Type B pancreatic cell (in vitro differentiated cells): ENCODE results near the gene LRR1. TPM values are rescaled to one million over a fixed set of nuclear protein-coding genes. Genes with fewer than 3 reads are reported as not detected.
A peak's percentile ranks its signal among the peaks of the same experiment; 100 is the strongest.

Experiments
- DNase-seq: peaks from one replicate; pipeline ENCODE4 v3.0.0; 2021; ENCODE audit warnings: mixed read lengths; ENCODE audit not compliant: unreplicated experiment; ENCODE audit errors: extremely low spot score
- H3K27ac Mint-ChIP-seq: 2 replicates; pipeline ENCODE4 v1.8.0; 2021; ENCODE audit warnings: mild to moderate bottlenecking, mixed read lengths
- H3K27me3 Mint-ChIP-seq: 2 replicates; pipeline ENCODE4 v1.8.0; 2021; ENCODE audit warnings: mixed read lengths
- H3K36me3 Mint-ChIP-seq: 2 replicates; pipeline ENCODE4 v1.8.0; 2021; ENCODE audit warnings: mixed read lengths
- H3K4me1 Mint-ChIP-seq: one replicate; pipeline ENCODE4 v1.8.0; 2021; ENCODE audit warnings: mixed read lengths; ENCODE audit not compliant: unreplicated experiment
- H3K4me3 Mint-ChIP-seq: 2 replicates; pipeline ENCODE4 v1.8.0; 2021; ENCODE audit warnings: mild to moderate bottlenecking, mixed read lengths
- H3K9me3 Mint-ChIP-seq: 2 replicates; pipeline ENCODE4 v1.8.0; 2021; ENCODE audit warnings: mixed read lengths
- long read RNA-seq: library from polyadenylated mRNA; unstranded; transcript quantifications from one replicate; pipeline ENCODE4 v2.0.0, GENCODE V29; 2020
- total RNA-seq: library from RNA; stranded (reverse); gene quantifications from 2 replicates; pipeline ENCODE4 v1.2.1, GENCODE V29; 2021; ENCODE audit warnings: low replicate concordance
- TF ChIP-seq, protein P1 (sequence below): fragments of 200-600 bp; sonication (generic); conservative IDR thresholded peaks from 2 replicates; pipeline ENCODE4 v1.5.0; 2021; ENCODE audit warnings: antibody characterized with exemption, mild to moderate bottlenecking

The LRR1 gene, protein sequence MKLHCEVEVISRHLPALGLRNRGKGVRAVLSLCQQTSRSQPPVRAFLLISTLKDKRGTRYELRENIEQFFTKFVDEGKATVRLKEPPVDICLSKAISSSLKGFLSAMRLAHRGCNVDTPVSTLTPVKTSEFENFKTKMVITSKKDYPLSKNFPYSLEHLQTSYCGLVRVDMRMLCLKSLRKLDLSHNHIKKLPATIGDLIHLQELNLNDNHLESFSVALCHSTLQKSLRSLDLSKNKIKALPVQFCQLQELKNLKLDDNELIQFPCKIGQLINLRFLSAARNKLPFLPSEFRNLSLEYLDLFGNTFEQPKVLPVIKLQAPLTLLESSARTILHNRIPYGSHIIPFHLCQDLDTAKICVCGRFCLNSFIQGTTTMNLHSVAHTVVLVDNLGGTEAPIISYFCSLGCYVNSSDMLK
- 12.5 and 20.1 TPM in 2 replicates for total RNA-seq
- long read RNA-seq, transcript LRR1-201 (4 exons, 1,745 nt) = major isoform, 25 of 35 reads
- long read RNA-seq, partial matches to known transcripts = 1 of 35 reads
- long read RNA-seq, other reads (novel, unspliced or antisense) = 7 of 35 reads

DNA sequence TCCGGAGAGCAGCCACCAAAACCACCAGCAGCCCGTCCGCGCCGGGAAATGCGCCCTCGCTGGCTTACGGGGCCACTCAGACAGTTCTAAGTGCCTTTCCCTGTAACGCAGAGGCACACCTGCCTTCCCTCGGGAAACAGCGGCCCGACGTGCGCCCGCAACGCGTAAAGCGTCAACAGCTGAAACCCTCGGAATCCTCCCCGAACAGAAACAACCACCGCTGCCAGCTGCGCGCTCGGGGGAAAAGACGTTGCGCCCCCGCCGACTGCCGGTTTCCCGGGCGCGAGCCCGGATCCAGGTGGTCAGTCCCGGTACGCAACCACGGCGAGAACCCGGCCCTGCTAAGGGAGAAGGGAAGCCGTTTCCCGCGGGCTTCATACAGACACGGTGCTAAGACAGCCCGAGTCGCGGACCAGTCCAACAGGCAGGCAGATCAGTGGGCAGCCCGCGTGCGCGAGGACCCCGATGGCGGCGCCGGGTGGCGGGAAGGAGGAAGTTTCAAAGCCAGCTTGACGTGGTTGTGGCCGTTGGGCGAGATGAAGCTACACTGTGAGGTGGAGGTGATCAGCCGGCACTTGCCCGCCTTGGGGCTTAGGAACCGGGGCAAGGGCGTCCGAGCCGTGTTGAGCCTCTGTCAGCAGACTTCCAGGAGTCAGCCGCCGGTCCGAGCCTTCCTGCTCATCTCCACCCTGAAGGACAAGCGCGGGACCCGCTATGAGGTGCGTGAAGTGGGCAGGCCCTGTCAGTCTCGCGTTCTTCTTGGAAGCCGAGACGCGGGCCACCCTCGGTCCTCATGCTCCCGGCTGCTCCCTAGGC, at the start of gene LRR1:
Gene LRR1 (plus strand): TSS at position 456 of the 816 bp plus-strand sequence. CDS start 81 bp downstream, at position 537.
- H3K9me3 Mint-ChIP-seq = no peaks in the 10 kb centered on the region
- DNase-seq = peak; percentile 89
- peaks cover 18% of the 10 kb centered on the region for H3K4me1 Mint-ChIP-seq
- H3K27me3 Mint-ChIP-seq = no peaks in the 10 kb centered on the region
- TF ChIP-seq, protein P1, sequence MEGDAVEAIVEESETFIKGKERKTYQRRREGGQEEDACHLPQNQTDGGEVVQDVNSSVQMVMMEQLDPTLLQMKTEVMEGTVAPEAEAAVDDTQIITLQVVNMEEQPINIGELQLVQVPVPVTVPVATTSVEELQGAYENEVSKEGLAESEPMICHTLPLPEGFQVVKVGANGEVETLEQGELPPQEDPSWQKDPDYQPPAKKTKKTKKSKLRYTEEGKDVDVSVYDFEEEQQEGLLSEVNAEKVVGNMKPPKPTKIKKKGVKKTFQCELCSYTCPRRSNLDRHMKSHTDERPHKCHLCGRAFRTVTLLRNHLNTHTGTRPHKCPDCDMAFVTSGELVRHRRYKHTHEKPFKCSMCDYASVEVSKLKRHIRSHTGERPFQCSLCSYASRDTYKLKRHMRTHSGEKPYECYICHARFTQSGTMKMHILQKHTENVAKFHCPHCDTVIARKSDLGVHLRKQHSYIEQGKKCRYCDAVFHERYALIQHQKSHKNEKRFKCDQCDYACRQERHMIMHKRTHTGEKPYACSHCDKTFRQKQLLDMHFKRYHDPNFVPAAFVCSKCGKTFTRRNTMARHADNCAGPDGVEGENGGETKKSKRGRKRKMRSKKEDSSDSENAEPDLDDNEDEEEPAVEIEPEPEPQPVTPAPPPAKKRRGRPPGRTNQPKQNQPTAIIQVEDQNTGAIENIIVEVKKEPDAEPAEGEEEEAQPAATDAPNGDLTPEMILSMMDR = peak; percentile 28
- H3K36me3 Mint-ChIP-seq = no peaks in the 10 kb centered on the region
- peak within 1 kb of the TSS; percentile 98 for H3K4me3 Mint-ChIP-seq
- H3K27ac Mint-ChIP-seq = peak within 1 kb of the TSS; percentile 99

DNA sequence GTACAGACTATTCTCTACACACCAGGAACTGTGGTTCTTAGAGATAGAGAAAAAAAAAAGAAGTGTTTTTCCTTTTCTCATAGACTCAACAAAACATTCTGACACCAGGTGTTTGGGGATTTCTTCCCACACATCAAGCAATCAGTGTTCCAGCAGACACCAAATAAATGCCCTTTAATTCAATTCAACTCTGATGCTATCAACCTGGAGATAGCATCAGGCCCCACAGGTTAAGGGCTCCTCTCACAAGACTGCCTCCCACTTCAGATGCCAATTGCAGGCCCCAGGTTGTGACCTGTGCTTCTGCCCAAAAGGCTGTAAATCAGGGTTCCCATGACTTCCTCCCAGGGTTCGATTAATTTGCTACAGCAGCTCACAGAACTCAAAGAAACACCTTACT, 49.3 kb upstream of the LRR1 start:
- no peak overlapping the region for H3K4me3 Mint-ChIP-seq
- no peaks in the 10 kb centered on the region for H3K36me3 Mint-ChIP-seq
- H3K27me3 Mint-ChIP-seq = no peaks in the 10 kb centered on the region
- no peak for DNase-seq
- TF ChIP-seq, protein P1 = no peak
- no peaks in the 10 kb centered on the region for H3K9me3 Mint-ChIP-seq
- H3K27ac Mint-ChIP-seq = no peak overlapping the region
- peaks cover 5% of the 10 kb centered on the region for H3K4me1 Mint-ChIP-seq

DNA sequence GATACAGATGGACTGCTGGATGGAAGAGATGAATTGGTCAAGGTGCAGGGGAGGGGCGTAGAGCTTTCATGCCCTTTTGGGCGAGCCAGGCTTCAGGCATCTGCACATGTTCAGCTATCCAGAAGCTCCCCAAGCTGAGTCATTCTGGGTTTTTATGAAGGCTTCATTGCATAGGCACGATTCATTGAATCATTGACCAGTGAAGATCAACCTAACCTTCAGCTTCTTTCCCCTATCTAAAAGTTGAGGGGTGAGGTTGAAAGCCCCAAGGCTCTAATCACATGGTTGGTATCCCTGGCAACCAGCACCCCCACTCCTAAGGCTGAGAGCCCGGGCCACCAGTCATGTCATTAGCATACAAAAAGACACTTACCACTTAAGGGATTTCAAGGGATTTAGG, 48.9 kb upstream of the LRR1 start:
- Mint-ChIP-seq H3K4me3 (no peak overlapping the region), H3K9me3 (no peaks in the 10 kb centered on the region), H3K27me3 (no peaks in the 10 kb centered on the region), H3K36me3 (no peaks in the 10 kb centered on the region), H3K4me1 (peaks cover 5% of the 10 kb centered on the region), H3K27ac (no peak overlapping the region)
- no peak for DNase-seq
- TF ChIP-seq, protein P1 = no peak

DNA sequence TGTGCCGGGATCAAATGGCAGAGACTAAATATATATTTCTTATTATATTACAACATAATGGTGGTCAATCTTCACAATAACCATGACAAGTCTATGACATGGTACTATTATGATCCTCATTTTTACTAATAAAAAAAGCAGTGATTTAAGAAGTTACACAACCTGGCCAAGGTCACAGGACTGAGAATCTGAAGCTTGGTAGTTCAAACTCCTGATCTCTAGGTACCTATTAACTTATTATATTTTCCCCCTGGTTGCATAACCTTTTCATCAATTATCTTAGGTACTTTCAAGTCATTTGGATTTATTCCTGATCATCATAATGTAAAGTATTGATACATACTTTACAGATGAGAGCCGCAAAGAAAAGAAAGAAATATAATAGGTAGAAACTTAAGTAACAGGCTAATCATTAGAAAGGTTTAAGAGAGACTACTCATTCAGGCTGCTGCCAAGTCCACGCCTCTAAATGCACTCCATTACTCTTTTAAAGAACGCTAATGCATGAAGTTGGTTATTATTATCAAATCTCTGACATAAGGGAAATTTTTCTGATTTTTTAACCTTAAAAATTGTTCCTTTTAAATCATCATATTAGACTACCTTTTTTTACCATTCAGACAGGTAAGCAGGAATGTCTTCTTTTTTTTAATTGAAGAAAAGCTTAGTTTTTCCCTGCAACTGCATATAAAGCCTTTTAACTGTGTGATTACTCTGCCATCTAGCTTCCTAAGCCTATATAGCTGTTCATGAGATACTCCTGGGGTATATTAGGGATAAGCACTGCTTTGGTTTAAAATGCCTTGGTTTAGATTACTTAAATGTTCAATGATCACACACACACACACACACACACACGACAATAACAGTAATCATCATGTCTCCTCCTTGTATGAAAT, 48.2 kb upstream of the LRR1 start:
- TF ChIP-seq, protein P1 = peak; percentile 55
- Mint-ChIP-seq H3K27me3 (no peaks in the 10 kb centered on the region), H3K36me3 (no peaks in the 10 kb centered on the region), H3K27ac (no peak overlapping the region), H3K4me3 (no peak overlapping the region), H3K4me1 (peaks cover 5% of the 10 kb centered on the region), H3K9me3 (no peaks in the 10 kb centered on the region)
- DNase-seq = no peak

DNA sequence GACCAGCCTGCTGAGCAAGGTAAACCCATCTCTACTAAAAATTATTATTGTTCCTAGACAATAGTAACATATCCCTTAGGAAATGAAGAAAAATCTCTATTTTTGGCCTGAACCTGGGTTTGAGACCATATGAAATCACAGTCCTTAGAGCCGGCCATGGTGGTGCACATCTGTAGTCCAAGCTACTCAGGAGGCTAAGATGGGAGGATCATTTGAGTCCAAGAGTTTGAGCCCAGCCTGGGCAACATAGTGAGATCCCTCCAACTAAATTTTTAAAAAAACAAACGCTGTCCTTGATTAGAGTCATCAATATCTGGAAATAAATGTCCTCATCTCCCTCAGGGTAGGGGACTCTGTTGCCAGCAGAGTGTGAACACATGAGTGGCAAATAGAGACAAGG, 47.2 kb upstream of the LRR1 start:
- DNase-seq = no peak
- no peaks in the 10 kb centered on the region for H3K27me3 Mint-ChIP-seq
- H3K4me3 Mint-ChIP-seq = no peak overlapping the region
- H3K36me3 Mint-ChIP-seq = no peaks in the 10 kb centered on the region
- H3K9me3 Mint-ChIP-seq = no peaks in the 10 kb centered on the region
- TF ChIP-seq, protein P1 = no peak
- no peak overlapping the region for H3K27ac Mint-ChIP-seq
- H3K4me1 Mint-ChIP-seq = peaks cover 5% of the 10 kb centered on the region
